ENCODE data around the gene EPN3.

- TF ChIP-seq POLR2AphosphoS5 (IDR thresholded peaks at IDR 0.05; ENCODE audit: low read depth) (no peak), JUNB (IDR thresholded peaks at IDR 0.05; ENCODE audit: unreplicated experiment) (no peak), EZH2 (IDR thresholded peaks at IDR 0.05; ENCODE audit: low read depth, unreplicated experiment) (no peak)
- TF ChIP-seq, protein P1, sequence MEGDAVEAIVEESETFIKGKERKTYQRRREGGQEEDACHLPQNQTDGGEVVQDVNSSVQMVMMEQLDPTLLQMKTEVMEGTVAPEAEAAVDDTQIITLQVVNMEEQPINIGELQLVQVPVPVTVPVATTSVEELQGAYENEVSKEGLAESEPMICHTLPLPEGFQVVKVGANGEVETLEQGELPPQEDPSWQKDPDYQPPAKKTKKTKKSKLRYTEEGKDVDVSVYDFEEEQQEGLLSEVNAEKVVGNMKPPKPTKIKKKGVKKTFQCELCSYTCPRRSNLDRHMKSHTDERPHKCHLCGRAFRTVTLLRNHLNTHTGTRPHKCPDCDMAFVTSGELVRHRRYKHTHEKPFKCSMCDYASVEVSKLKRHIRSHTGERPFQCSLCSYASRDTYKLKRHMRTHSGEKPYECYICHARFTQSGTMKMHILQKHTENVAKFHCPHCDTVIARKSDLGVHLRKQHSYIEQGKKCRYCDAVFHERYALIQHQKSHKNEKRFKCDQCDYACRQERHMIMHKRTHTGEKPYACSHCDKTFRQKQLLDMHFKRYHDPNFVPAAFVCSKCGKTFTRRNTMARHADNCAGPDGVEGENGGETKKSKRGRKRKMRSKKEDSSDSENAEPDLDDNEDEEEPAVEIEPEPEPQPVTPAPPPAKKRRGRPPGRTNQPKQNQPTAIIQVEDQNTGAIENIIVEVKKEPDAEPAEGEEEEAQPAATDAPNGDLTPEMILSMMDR (conservative IDR thresholded peaks at IDR 0.05; ENCODE audit: low read depth in 2 of 2), result no peak
- TF ChIP-seq, protein P2, sequence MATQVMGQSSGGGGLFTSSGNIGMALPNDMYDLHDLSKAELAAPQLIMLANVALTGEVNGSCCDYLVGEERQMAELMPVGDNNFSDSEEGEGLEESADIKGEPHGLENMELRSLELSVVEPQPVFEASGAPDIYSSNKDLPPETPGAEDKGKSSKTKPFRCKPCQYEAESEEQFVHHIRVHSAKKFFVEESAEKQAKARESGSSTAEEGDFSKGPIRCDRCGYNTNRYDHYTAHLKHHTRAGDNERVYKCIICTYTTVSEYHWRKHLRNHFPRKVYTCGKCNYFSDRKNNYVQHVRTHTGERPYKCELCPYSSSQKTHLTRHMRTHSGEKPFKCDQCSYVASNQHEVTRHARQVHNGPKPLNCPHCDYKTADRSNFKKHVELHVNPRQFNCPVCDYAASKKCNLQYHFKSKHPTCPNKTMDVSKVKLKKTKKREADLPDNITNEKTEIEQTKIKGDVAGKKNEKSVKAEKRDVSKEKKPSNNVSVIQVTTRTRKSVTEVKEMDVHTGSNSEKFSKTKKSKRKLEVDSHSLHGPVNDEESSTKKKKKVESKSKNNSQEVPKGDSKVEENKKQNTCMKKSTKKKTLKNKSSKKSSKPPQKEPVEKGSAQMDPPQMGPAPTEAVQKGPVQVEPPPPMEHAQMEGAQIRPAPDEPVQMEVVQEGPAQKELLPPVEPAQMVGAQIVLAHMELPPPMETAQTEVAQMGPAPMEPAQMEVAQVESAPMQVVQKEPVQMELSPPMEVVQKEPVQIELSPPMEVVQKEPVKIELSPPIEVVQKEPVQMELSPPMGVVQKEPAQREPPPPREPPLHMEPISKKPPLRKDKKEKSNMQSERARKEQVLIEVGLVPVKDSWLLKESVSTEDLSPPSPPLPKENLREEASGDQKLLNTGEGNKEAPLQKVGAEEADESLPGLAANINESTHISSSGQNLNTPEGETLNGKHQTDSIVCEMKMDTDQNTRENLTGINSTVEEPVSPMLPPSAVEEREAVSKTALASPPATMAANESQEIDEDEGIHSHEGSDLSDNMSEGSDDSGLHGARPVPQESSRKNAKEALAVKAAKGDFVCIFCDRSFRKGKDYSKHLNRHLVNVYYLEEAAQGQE (IDR thresholded peaks at IDR 0.05; ENCODE audit: unreplicated experiment), result no peak
Observed at GRCh38 chr17:50583641-50584040, 51.1 kb downstream of the EPN3 start.
